Neural crest cell (in vitro differentiated cells): ENCODE measurements around the gene PRDM16. TPM values are rescaled to one million over a fixed set of nuclear protein-coding genes. Genes with fewer than 3 reads are reported as not detected.

Source experiments
- DNase-seq: peaks from one replicate; pipeline ENCODE4 v3.0.0; 2021; ENCODE audit warnings: low read depth, mixed read lengths, low spot score
- H3K27ac Mint-ChIP-seq: one replicate; pipeline ENCODE4 v1.8.0; 2021; ENCODE audit warnings: mild to moderate bottlenecking, mixed read lengths; ENCODE audit not compliant: unreplicated experiment
- H3K27me3 Mint-ChIP-seq: 2 replicates; pipeline ENCODE4 v1.8.0; 2021; ENCODE audit warnings: low read depth, mild to moderate bottlenecking, mixed read lengths
- H3K36me3 Mint-ChIP-seq: 2 replicates; pipeline ENCODE4 v1.8.0; 2021; ENCODE audit warnings: low read depth, mild to moderate bottlenecking, mixed read lengths
- H3K4me1 Mint-ChIP-seq: 2 replicates; pipeline ENCODE4 v1.8.0; 2021; ENCODE audit warnings: mixed read lengths
- H3K4me3 Mint-ChIP-seq: one replicate; pipeline ENCODE4 v1.8.0; 2021; ENCODE audit warnings: mild to moderate bottlenecking, mixed read lengths
- H3K9me3 Mint-ChIP-seq: 2 replicates; pipeline ENCODE4 v1.8.0; 2021; ENCODE audit warnings: mixed read lengths
- CTCF ChIP-seq: fragments of 200-600 bp; sonication (generic); conservative IDR thresholded peaks from 2 replicates; pipeline ENCODE4 v1.5.0; 2021; ENCODE audit warnings: antibody characterized with exemption, mild to moderate bottlenecking
- total RNA-seq: library from RNA; stranded (reverse); gene quantifications from 2 replicates; pipeline ENCODE4 v1.2.1, GENCODE V29; 2021

The PRDM16 gene
- total RNA-seq, 1 donor from 2014 or later, result 11.7 TPM

DNA sequence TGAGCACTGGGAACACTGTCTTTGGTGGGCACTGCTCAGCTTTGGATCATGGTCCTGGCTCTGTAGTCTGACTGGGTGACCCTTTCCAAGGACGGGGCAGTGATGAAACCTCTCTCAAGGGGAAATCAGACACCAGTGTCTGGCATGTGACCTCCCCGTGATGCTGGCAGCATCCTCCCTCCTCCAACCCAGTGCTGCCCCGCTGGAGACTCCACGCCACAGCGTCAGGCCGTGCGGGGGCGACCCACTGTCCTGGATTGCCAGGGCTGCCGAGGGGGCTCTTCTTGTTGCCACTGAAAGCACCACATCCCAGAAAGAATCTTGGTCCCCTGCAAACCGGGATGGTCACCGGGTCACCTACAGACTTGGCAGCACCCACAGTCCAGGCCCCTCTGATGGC, 239.1 kb downstream of the PRDM16 start:
- H3K27me3 Mint-ChIP-seq, result peaks cover 11% of the 10 kb centered on the region
- H3K36me3 Mint-ChIP-seq, result no peaks in the 10 kb centered on the region
- no peak overlapping the region for H3K27ac Mint-ChIP-seq
- H3K4me1 Mint-ChIP-seq, result peaks cover 20% of the 10 kb centered on the region
- no peak overlapping the region for H3K4me3 Mint-ChIP-seq
- no peak for TF ChIP-seq CTCF
- no peaks in the 10 kb centered on the region for H3K9me3 Mint-ChIP-seq
- no peak for DNase-seq

DNA sequence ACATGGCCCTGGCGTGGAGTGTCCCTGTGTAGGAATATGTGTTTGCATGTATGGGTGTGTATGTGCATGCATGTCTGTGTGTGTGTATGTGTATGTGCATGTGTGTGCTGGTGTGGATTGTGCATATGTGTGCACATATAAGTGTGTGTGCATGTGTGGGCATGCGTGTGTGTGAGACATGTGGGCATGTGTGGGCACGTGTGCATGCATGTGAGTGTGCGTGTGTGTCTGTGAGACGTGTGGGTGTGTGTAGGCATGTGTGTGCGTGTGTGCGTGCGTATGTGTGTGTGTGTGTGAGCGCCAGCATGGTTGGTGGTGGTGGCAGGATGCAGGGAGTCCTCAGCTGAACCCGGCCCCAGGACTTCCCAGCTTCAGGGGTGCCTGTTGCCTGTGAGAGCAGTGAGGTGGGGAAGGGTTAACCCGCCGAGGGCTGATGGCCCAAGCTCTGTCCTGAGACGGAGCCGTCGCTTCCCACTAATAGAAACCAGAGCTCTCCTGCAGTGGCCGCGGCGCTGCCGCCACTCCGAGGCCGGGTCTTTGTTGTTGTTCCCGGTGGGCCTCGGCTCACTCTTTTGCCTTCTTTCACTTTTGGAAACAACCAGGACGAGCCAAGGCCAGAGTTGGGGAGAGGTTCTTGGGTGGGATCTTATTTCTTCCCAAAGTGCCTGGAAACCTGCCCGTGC, 241.9 kb downstream of the PRDM16 start:
- DNase-seq, result no peak
- peak overlapping the region; percentile 36 for H3K27ac Mint-ChIP-seq

GRCh38 chr1:3311711-3312110, 242.7 kb downstream of the PRDM16 start:
- no peaks in the 10 kb centered on the region for H3K9me3 Mint-ChIP-seq
- no peak overlapping the region for H3K4me3 Mint-ChIP-seq
- no peak for DNase-seq
- no peak for TF ChIP-seq CTCF
- no peaks in the 10 kb centered on the region for H3K36me3 Mint-ChIP-seq
- no peak overlapping the region for H3K27ac Mint-ChIP-seq
- H3K4me1 Mint-ChIP-seq, result peaks cover 46% of the 10 kb centered on the region
- H3K27me3 Mint-ChIP-seq, result peaks cover 29% of the 10 kb centered on the region

More for the DNA sequence above, 241.9 kb downstream of the PRDM16 start:
- Mint-ChIP-seq H3K36me3 (no peaks in the 10 kb centered on the region), H3K27me3 (peaks cover 28% of the 10 kb centered on the region), H3K4me1 (peaks cover 42% of the 10 kb centered on the region), H3K9me3 (no peaks in the 10 kb centered on the region), H3K4me3 (no peak overlapping the region)
- TF ChIP-seq CTCF, result no peak

DNA sequence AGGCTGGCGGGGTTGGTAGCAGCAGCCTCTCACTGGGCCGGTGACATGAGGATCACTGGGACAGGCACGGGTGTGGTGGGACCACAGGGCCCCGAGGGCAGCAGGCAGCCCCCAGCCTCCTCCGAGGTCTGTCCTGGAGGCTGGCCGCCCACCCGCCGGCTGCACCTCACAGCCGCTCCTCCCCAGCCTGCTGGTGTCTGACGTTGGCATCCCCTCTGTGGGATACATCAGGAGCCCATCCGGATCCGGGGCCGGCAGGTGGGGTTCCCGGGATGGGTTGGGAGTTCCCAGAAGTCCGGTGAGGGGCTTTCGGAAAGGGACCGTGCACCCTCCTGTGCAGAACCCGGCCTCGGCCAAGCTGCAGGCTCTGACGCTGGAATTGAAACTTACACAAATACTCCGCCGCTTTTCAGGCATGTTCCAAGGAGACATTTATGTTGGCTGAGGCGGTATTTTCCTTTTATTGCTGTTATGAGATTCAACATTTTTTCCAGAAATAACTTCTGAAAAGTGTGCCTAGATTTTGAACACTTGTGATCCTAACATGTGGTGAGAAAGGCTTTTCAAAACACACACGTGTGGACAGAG, 243.4 kb downstream of the PRDM16 start:
- H3K4me3 Mint-ChIP-seq, result no peak overlapping the region
- H3K4me1 Mint-ChIP-seq, result peaks cover 50% of the 10 kb centered on the region
- DNase-seq, result no peak
- H3K36me3 Mint-ChIP-seq, result no peaks in the 10 kb centered on the region
- TF ChIP-seq CTCF, result no peak
- H3K9me3 Mint-ChIP-seq, result no peaks in the 10 kb centered on the region
- no peak overlapping the region for H3K27ac Mint-ChIP-seq
- peaks cover 29% of the 10 kb centered on the region for H3K27me3 Mint-ChIP-seq

DNA sequence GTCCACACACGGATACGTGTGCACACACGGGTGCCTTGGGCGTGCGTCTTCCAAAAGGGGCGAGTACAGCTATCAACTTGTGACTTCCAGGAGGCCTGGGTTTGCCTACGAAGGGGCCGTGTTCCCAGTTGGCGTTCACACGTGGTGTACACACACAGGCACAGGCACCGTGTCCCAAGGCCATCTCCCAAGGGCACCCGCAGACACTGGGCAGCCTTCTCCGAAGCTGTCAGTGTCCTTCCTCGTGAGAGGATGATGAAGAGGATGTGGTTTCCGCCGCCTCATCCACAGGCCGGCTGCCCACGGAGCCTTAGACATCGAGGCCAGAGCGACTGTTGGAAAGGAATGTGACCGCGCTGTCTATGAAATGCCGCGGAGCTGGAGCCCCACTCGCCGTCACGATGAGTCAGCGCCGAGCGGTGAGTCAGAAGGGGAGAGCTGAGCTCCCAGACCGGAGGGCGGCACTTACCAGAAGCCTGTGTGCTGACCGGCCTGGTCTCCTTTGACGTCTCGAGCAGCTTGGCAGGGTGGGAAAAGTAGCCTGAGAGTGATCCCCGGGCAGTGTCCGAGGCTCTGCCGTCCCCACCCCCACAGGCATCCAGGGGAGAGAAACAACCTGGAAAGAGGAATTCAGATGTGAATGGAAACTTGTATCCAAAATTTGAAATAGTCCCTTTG, 244.0 kb downstream of the PRDM16 start:
- DNase-seq, result peak; percentile 44
- Mint-ChIP-seq H3K4me1 (peaks cover 50% of the 10 kb centered on the region), H3K27ac (peak overlapping the region; percentile 92), H3K4me3 (peak overlapping the region; percentile 79), H3K9me3 (no peaks in the 10 kb centered on the region), H3K27me3 (peaks cover 29% of the 10 kb centered on the region), H3K36me3 (no peaks in the 10 kb centered on the region)
- no peak for TF ChIP-seq CTCF
